PC-9 (cell line): ENCODE measurements around the gene UTP14C. TPM values are rescaled to one million over a fixed set of nuclear protein-coding genes. Genes with fewer than 3 reads are reported as not detected.
A peak's percentile ranks its signal among the peaks of the same experiment; 100 is the strongest.

Experiments
- BruUV-seq: library from RNA; stranded (reverse); fragments of 400-500 nt; replicated peaks from 2 replicates; lab custom pipeline; 2021; lab: Mats Ljungman, UMichigan
- CTCF ChIA-PET: fragments of 300-600 bp; sonication (Branson Sonifier 250); formaldehyde crosslinking; loops from one replicate; lab custom pipeline; 2022; ENCODE audit warnings: antibody characterized with exemption; lab: Charles Lee
- POLR2A ChIA-PET: fragments of 300-600 bp; sonication (Branson Sonifier 250); formaldehyde crosslinking; loops from one replicate; lab custom pipeline; 2022; ENCODE audit warnings: antibody characterized with exemption; ENCODE audit not compliant: unreplicated experiment; lab: Charles Lee
- DNase-seq, 2 experiments: peaks; one replicate each; pipeline versions ENCODE4 v3.0.0 to v3.0.0-alpha.2; 2015 to 2022; ENCODE audit warnings: mixed read lengths in 1 of 2
- H2AFZ ChIP-seq: fragments of 200-600 bp; sonication (generic); 2 replicates; pipeline ENCODE4 v1.8.1; 2017; ENCODE audit warnings: antibody characterized with exemption
- H3F3A ChIP-seq: fragments of 200-600 bp; sonication (generic); 2 replicates; pipeline ENCODE4 v1.8.1; 2017; ENCODE audit warnings: antibody characterized with exemption, mild to moderate bottlenecking, low read depth; ENCODE audit not compliant: insufficient read depth
- H3K27ac ChIP-seq: fragments of 200-600 bp; sonication (generic); 2 replicates; pipeline ENCODE4 v1.6.1; 2016; ENCODE audit warnings: mixed run types
- H3K27me3 ChIP-seq: fragments of 200-600 bp; sonication (generic); 2 replicates; pipeline ENCODE4 v1.6.1; 2016; ENCODE audit warnings: low read depth, mixed run types; ENCODE audit not compliant: insufficient read depth
- H3K36me3 ChIP-seq: fragments of 200-600 bp; sonication (generic); 2 replicates; pipeline ENCODE4 v1.6.1; 2016; ENCODE audit warnings: low read depth, mixed run types
- H3K4me1 ChIP-seq: fragments of 200-600 bp; sonication (generic); replicated peaks from 2 replicates; pipeline ENCODE4 v1.6.1; 2016; ENCODE audit warnings: mixed run types; ENCODE audit not compliant: insufficient read depth
- H3K4me2 ChIP-seq: fragments of 200-600 bp; sonication (generic); 2 replicates; pipeline ENCODE4 v1.6.1; 2017; ENCODE audit warnings: mixed run types
- H3K4me3 ChIP-seq: fragments of 200-600 bp; sonication (generic); 2 replicates; pipeline ENCODE4 v1.6.1; 2016; ENCODE audit warnings: mixed run types
- H3K79me2 ChIP-seq: fragments of 200-600 bp; sonication (generic); 2 replicates; pipeline ENCODE4 v1.6.1; 2017; ENCODE audit warnings: low read depth, mixed run types
- H3K9me2 ChIP-seq: fragments of 200-600 bp; sonication (generic); 2 replicates; pipeline ENCODE4 v1.8.1; 2017; ENCODE audit warnings: mild to moderate bottlenecking; ENCODE audit not compliant: insufficient read depth
- H3K9me3 ChIP-seq: fragments of 200-600 bp; sonication (generic); 2 replicates; pipeline ENCODE4 v1.8.1; 2016; ENCODE audit warnings: low read depth; ENCODE audit not compliant: insufficient read depth
- H4K20me1 ChIP-seq: fragments of 200-600 bp; sonication (generic); 2 replicates; pipeline ENCODE4 v1.8.1; 2017; ENCODE audit not compliant: insufficient read depth
- EZH2 ChIP-seq: fragments of 200-600 bp; sonication (generic); IDR thresholded peaks from 2 replicates; pipeline ENCODE4 v1.8.0; 2017; ENCODE audit warnings: antibody characterized with exemption, low read depth
- intact Hi-C: fragments of 100-400 bp; cut with micrococcal nuclease; formaldehyde crosslinking; loops from one replicate; pipeline ENCODE4 v1.10.0; 2022; ENCODE audit not compliant: unreplicated experiment
- total RNA-seq: library from RNA; stranded (reverse); gene quantifications from 2 replicates; pipeline ENCODE4 v1.2.3, GENCODE V29; 2021
- TF ChIP-seq, protein P1 (sequence below): fragments of 200-600 bp; sonication (generic); conservative IDR thresholded peaks from 2 replicates; pipeline ENCODE4 v1.6.1; 2017; ENCODE audit warnings: mixed run types, antibody characterized with exemption, mild to moderate bottlenecking, moderate library complexity

Gene UTP14C
- total RNA-seq, 1 experiment from 2014 or later: 11.4 TPM

DNA sequence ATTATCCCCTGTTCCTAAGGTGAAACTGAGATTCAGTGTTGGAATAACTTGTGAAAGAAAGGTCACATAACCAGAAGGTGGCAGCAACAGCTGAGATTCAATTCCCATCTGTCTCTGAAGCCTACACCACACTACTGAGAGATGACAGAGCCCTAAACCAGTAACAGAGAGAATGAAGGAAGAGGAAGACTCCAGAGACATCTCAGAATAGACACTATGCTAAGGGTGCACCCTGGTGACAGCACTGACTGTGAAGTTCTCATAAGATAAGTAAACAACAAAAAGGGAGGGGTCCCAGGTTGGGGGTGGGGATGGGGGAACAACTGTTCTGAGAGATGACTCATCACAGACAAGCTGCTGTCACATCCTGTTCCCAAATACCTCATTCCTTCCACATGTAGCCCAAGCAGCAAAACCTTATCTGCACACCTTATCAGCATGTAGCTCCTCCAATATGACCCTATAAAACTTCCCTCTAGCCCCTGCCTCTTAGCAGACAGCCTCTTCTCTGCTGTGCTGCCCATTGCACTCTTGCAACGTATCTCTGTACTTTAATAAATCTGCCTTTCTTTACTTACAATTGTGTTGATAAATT lies 46.5 kb downstream of the UTP14C start:
- Histone ChIP-seq H4K20me1 (no peaks in the 10 kb centered on the region), H3K27me3 (no peaks in the 10 kb centered on the region), H3K27ac (no peak overlapping the region), H3K4me2 (no peak overlapping the region), H2AFZ (no peak overlapping the region), H3K4me1 (0 out of 2 replicates have a peak, but pooled peaks cover 4% of the 10 kb centered on the region), H3F3A (no peaks in the 10 kb centered on the region), H3K9me3 (peaks cover 17% of the 10 kb centered on the region; the same call in 1 of the 2 replicates), H3K9me2 (no peaks in the 10 kb centered on the region), H3K36me3 (no peaks in the 10 kb centered on the region), H3K4me3 (no peak overlapping the region), H3K79me2 (no peaks in the 10 kb centered on the region)
- DNase-seq: no peak
- CTCF ChIA-PET: no interaction called here
- no peak for TF ChIP-seq EZH2
- TF ChIP-seq, protein P1, sequence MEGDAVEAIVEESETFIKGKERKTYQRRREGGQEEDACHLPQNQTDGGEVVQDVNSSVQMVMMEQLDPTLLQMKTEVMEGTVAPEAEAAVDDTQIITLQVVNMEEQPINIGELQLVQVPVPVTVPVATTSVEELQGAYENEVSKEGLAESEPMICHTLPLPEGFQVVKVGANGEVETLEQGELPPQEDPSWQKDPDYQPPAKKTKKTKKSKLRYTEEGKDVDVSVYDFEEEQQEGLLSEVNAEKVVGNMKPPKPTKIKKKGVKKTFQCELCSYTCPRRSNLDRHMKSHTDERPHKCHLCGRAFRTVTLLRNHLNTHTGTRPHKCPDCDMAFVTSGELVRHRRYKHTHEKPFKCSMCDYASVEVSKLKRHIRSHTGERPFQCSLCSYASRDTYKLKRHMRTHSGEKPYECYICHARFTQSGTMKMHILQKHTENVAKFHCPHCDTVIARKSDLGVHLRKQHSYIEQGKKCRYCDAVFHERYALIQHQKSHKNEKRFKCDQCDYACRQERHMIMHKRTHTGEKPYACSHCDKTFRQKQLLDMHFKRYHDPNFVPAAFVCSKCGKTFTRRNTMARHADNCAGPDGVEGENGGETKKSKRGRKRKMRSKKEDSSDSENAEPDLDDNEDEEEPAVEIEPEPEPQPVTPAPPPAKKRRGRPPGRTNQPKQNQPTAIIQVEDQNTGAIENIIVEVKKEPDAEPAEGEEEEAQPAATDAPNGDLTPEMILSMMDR: peak; percentile 46; the same call in 1 of the 2 replicates
- intact Hi-C loops: loop anchor here (2.0 kb wide), 1 partner anchor 380 kb away; the partner anchor contains the start of gene VPS36
- no TSS peak for BruUV-seq
- POLR2A ChIA-PET: no interaction called here

Other genes with a start within 250 kb of the UTP14C start
- gene DHRS12, start 220.5 kb upstream of the UTP14C start, total RNA-seq: 6.9 and 11.9 TPM in 2 replicates
- gene TMEM272, start 179.5 kb upstream of the UTP14C start, total RNA-seq: not detected in 2 replicates
- gene CCDC70, start 162.7 kb upstream of the UTP14C start, total RNA-seq: not detected in 2 replicates
- 0.43 and 1.2 TPM in 2 replicates for gene ATP7B, start 13.2 kb upstream of the UTP14C start, total RNA-seq
- 15.0 and 15.7 TPM in 2 replicates for gene ALG11, start 12.3 kb upstream of the UTP14C start, total RNA-seq
- not detected in 2 replicates for gene NEK5, start 104.4 kb downstream of the UTP14C start, total RNA-seq
- gene NEK3, start 134.9 kb downstream of the UTP14C start, total RNA-seq: 1.6 and 3.7 TPM in 2 replicates